ENCODE data around the gene SLC44A4. TPM values are rescaled to one million over a fixed set of nuclear protein-coding genes. Genes with fewer than 3 reads are reported as not detected.

The SLC44A4 gene
- total and polyA plus RNA-seq, 9 of the 15 experiments (the other 6 are each of a cell fraction or from before 2014, with no cell fraction given) = 7.9 to 18.6 (median 11.2) TPM

- TF ChIP-seq CGGBP1 (CRISPR knock-in tag; IDR thresholded peaks at IDR 0.05) (0 out of 2 replicates have a peak, but pooled peaks have one; percentile 4), ZNF212 (CRISPR knock-in tag; IDR thresholded peaks at IDR 0.05) (no peak), U2AF1 (optimal IDR thresholded peaks at IDR 0.05; ENCODE audit: low read depth, low read length) (no peak), ZC3H4 (CRISPR knock-in tag; IDR thresholded peaks at IDR 0.05; ENCODE audit: borderline replicate concordance) (no peak), HDAC1 (IDR thresholded peaks at IDR 0.05) (0 out of 4 replicates have a peak, but pooled peaks of 1 of the 2 experiments have one; percentile 28), NFXL1 (CRISPR knock-in tag; IDR thresholded peaks at IDR 0.05) (no peak), GABPB1 (CRISPR knock-in tag; IDR thresholded peaks at IDR 0.05) (peak; percentile 43; the same call in 1 of the 2 replicates), POLR2A (conservative IDR thresholded peaks at IDR 0.05) (peak; percentile 41), E2F1 (CRISPR knock-in tag; IDR thresholded peaks at IDR 0.05) (no peak), KLF16 (IDR thresholded peaks at IDR 0.05) (no peak), ZBTB9 (CRISPR knock-in tag; IDR thresholded peaks at IDR 0.05) (no peak), ZNF561 (CRISPR knock-in tag; conservative IDR thresholded peaks at IDR 0.05) (no peak), BDP1 (IDR thresholded peaks at IDR 0.05; ENCODE audit: insufficient read depth, insufficient read length) (no peak), E2F3 (CRISPR knock-in tag; IDR thresholded peaks at IDR 0.05) (no peak), EZH2 (IDR thresholded peaks at IDR 0.05; ENCODE audit: borderline replicate concordance, low read depth, low read length) (no peak), THRAP3 (IDR thresholded peaks at IDR 0.05; ENCODE audit: borderline replicate concordance) (no peak), TBL1XR1 (IDR thresholded peaks at IDR 0.05; ENCODE audit: low read length in 2 of 2) (no peak), TFAP4 (CRISPR knock-in tag; IDR thresholded peaks at IDR 0.05; ENCODE audit: borderline replicate concordance) (peak; percentile 71), ZFPM2 (CRISPR knock-in tag; IDR thresholded peaks at IDR 0.05) (0 out of 2 replicates have a peak, but pooled peaks have one; percentile 9), ZNF740 (CRISPR knock-in tag; IDR thresholded peaks at IDR 0.05) (peak; percentile 90), ZNF740 (tag; IDR thresholded peaks at IDR 0.05) (no peak), ETV6 (IDR thresholded peaks at IDR 0.05; ENCODE audit: borderline replicate concordance in 1 of 2, low read depth in 2 of 2, low read length in 1 of 2) (no peak), ETV6 (CRISPR knock-in tag; IDR thresholded peaks at IDR 0.05; ENCODE audit: borderline replicate concordance) (no peak)
Measured at GRCh38 chr6:31901415-31901952, 22.7 kb upstream of the SLC44A4 start (continued).
